Glutamatergic neuron (in vitro differentiated cells): ENCODE measurements around the gene LGALSL. TPM values are rescaled to one million over a fixed set of nuclear protein-coding genes. Genes with fewer than 3 reads are reported as not detected.

Experiments
- DNase-seq: peaks from one replicate; pipeline ENCODE4 v3.0.0; 2022
- H3K27ac Mint-ChIP-seq: one replicate; pipeline ENCODE4 v1.8.0; 2020; ENCODE audit warnings: mild to moderate bottlenecking, mixed read lengths, inconsistent platforms; ENCODE audit not compliant: unreplicated experiment
- H3K27me3 Mint-ChIP-seq: one replicate; pipeline ENCODE4 v1.8.0; 2020; ENCODE audit warnings: mild to moderate bottlenecking, moderate library complexity, mixed read lengths, inconsistent platforms; ENCODE audit not compliant: unreplicated experiment
- H3K36me3 Mint-ChIP-seq: one replicate; pipeline ENCODE4 v1.8.0; 2020; ENCODE audit warnings: mild to moderate bottlenecking, mixed read lengths, inconsistent platforms; ENCODE audit not compliant: unreplicated experiment
- H3K4me1 Mint-ChIP-seq: one replicate; pipeline ENCODE4 v1.8.0; 2020; ENCODE audit warnings: mild to moderate bottlenecking, low read depth, mixed read lengths, inconsistent platforms; ENCODE audit not compliant: unreplicated experiment
- H3K4me3 Mint-ChIP-seq: one replicate; pipeline ENCODE4 v1.8.0; 2020; ENCODE audit warnings: mild to moderate bottlenecking, mixed read lengths, inconsistent platforms; ENCODE audit not compliant: unreplicated experiment
- H3K9me3 Mint-ChIP-seq: one replicate; pipeline ENCODE4 v1.8.0; 2020; ENCODE audit warnings: mild to moderate bottlenecking, moderate library complexity, mixed read lengths, inconsistent platforms; ENCODE audit not compliant: unreplicated experiment
- CTCF ChIP-seq: fragments of 200-600 bp; sonication (generic); IDR thresholded peaks from one replicate; pipeline ENCODE4 v1.5.0; 2021; ENCODE audit not compliant: partially characterized antibody, unreplicated experiment
- total RNA-seq: library from RNA; stranded (reverse); fragmentation: NEBNext Ultra II Directional; extraction: Animal tissue kit (Norgen Biotek cat#: 25700); gene quantifications from one replicate; pipeline ENCODE4 v1.2.1, GENCODE V29; 2021; ENCODE audit not compliant: unreplicated experiment

Gene LGALSL
- total RNA-seq, 1 donor from 2014 or later: 2.8 TPM

- H3K27ac Mint-ChIP-seq: no peak overlapping the region
- no peak for TF ChIP-seq CTCF
- H3K36me3 Mint-ChIP-seq: no peaks in the 10 kb centered on the region
Observed at GRCh38 chr2:64462940-64463700, 9.2 kb downstream of the LGALSL start.

DNA sequence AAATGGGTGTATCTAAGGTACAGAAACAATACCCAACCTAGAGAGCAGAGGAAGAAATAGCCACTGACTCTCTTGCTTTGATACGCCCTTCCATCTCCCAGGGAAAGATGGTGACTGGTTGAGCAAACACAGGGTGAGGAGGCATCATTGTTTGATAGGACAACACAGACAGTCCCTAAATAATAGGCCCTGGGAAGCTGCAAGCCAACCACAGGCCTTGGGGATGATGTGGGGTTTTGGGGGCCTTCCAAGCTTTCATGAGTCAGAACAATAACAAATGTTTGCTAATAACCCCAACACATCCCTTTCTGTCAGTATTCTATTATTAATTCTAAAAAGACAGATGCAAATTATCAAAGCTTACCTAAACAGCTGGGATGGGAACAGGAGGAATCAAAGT, 9.8 kb downstream of the LGALSL start:
- Mint-ChIP-seq H3K36me3 (no peaks in the 10 kb centered on the region), H3K9me3 (no peaks in the 10 kb centered on the region), H3K4me3 (no peak overlapping the region), H3K27ac (no peak overlapping the region), H3K4me1 (no peaks in the 10 kb centered on the region), H3K27me3 (no peaks in the 10 kb centered on the region)
- DNase-seq: no peak
- TF ChIP-seq CTCF: no peak

More at GRCh38 chr2:64462940-64463700, 9.2 kb downstream of the LGALSL start:
- no peak for DNase-seq
- Mint-ChIP-seq H3K4me3 (no peak overlapping the region), H3K9me3 (no peaks in the 10 kb centered on the region), H3K4me1 (no peaks in the 10 kb centered on the region), H3K27me3 (no peaks in the 10 kb centered on the region)

DNA sequence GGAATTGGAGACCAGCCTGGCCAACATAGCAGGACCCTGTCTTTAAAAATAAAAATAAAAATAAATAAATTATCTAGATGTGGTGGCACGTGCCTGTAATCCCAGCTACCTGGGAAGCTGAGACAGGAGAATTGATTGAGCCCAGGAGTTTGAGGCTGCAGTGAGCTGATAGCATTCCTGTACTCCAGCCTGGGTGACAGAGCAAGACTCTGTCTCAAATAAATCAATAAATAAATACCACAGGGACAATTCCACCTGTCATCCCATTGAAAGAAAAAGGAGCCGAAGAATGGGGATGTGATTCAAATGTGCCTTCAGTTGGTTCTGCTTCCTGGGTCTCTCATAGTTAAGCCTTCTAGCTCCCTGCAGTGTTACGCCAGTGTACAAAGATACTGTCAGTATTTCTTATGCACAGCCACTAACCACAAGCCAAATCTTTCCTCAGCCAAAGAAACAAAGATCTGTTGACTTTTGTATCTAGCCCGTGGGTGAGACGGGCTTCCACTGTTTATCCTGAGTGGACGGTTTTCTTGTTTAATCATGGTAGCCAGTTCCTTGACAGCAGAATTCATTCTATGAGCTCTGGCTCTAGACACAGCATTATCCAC, 12.6 kb downstream of the LGALSL start:
- no peak for TF ChIP-seq CTCF
- H3K27ac Mint-ChIP-seq: no peak overlapping the region
- no peaks in the 10 kb centered on the region for H3K4me1 Mint-ChIP-seq
- no peaks in the 10 kb centered on the region for H3K36me3 Mint-ChIP-seq
- H3K27me3 Mint-ChIP-seq: no peaks in the 10 kb centered on the region
- no peaks in the 10 kb centered on the region for H3K9me3 Mint-ChIP-seq
- DNase-seq: no peak
- H3K4me3 Mint-ChIP-seq: no peak overlapping the region

- Mint-ChIP-seq H3K27me3 (no peaks in the 10 kb centered on the region), H3K4me3 (no peak overlapping the region), H3K27ac (no peak overlapping the region), H3K4me1 (no peaks in the 10 kb centered on the region), H3K36me3 (no peaks in the 10 kb centered on the region), H3K9me3 (no peaks in the 10 kb centered on the region)
- TF ChIP-seq CTCF: no peak
- DNase-seq: no peak
Observed at GRCh38 chr2:64467096-64467843, 13.3 kb downstream of the LGALSL start.
